ENCODE measurements around the gene FAM170B. TPM values are rescaled to one million over a fixed set of nuclear protein-coding genes. Genes with fewer than 3 reads are reported as not detected.

FAM170B gene
- total RNA-seq, 1 donor = not detected

DNA sequence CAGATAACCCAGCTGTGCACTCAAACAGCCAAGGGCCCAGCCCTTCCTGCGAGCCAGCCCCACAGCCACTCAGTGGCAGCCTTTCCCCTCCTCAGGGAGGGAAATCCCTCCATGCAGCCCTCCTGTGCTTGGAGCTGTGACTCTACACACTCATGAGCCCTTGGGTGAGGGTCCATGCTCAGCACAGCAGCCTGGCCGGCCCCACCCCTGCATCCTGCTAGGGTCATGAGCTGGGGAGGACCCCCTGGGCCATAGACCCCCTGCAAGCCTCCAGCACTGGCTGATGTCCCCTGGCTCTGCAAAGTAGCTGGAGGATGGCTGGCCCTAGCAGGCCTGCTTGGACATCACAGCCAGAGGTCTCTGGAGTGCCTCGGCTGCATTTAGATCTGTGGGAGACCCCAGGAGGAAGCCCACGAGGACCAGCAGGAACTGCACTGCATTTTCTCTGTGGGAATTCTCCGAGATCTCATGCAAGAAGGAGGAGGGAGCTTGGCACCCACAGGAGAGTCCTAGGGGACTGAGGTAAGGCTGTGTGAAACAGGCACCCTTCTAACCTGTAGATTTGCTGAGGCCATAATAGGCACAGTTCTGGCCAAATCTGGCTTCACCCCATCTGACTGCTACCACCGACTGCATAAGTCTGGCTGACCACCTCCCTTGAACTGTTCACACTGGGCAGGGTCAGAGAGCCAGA, 37.0 kb upstream of the FAM170B start:
- no peaks in the 10 kb centered on the region for H3K27me3 ChIP-seq (ENCODE audit: insufficient read depth, low read length)
- no peak overlapping the region for H3K4me2 ChIP-seq (ENCODE audit: insufficient read depth, low read length)
- no peak overlapping the region for H3K4me3 ChIP-seq (ENCODE audit: insufficient read depth, low read length)
- H2AFZ ChIP-seq (ENCODE audit: low read length) = no peak overlapping the region
- H3K9me3 ChIP-seq (ENCODE audit: low read depth, low read length) = no peaks in the 10 kb centered on the region
- no peaks in the 10 kb centered on the region for H4K20me1 ChIP-seq (ENCODE audit: insufficient read depth, low read length)
- no peak for TF ChIP-seq CTCF (IDR thresholded peaks at IDR 0.05; ENCODE audit: extremely low read depth, low read depth, low read length)
- no peaks in the 10 kb centered on the region for H3K36me3 ChIP-seq (ENCODE audit: insufficient read depth, low read length)
- H3K4me1 ChIP-seq (ENCODE audit: insufficient read depth, low read length) = no peaks in the 10 kb centered on the region
- H3K79me2 ChIP-seq (ENCODE audit: insufficient read depth, low read length) = no peaks in the 10 kb centered on the region
- peak; percentile 63 for DNase-seq (ENCODE audit: insufficient read length, low spot score, missing footprints)
- no peak overlapping the region for H3K27ac ChIP-seq (ENCODE audit: low read depth, low read length)

DNA sequence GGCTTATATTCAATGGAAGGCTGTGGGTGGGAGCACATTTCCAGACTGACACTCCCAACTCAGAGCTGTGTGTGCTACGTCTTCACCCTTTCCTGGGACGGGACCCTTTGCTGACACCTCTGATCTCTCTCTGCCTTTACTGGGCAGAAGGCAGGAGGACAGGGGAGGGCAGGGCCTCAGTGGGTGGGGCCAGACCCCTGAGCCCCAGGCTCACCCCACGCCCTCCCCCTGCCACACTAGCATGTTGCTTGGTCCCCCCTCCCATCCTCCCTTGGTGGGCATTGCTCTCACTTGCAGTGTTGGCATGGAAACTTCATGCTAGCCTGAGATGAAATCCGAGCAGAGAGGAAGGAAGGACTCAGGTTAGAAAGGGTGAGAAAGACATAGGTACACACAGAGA, 36.0 kb upstream of the FAM170B start:
- H2AFZ ChIP-seq (ENCODE audit: low read length) = no peak overlapping the region
- DNase-seq (ENCODE audit: insufficient read length, low spot score, missing footprints) = peak; percentile 65
- no peaks in the 10 kb centered on the region for H3K36me3 ChIP-seq (ENCODE audit: insufficient read depth, low read length)
- H3K4me3 ChIP-seq (ENCODE audit: insufficient read depth, low read length) = no peak overlapping the region
- no peak for TF ChIP-seq CTCF (IDR thresholded peaks at IDR 0.05; ENCODE audit: extremely low read depth, low read depth, low read length)
- H4K20me1 ChIP-seq (ENCODE audit: insufficient read depth, low read length) = no peaks in the 10 kb centered on the region
- H3K4me1 ChIP-seq (ENCODE audit: insufficient read depth, low read length) = no peaks in the 10 kb centered on the region
- H3K4me2 ChIP-seq (ENCODE audit: insufficient read depth, low read length) = no peak overlapping the region
- no peaks in the 10 kb centered on the region for H3K79me2 ChIP-seq (ENCODE audit: insufficient read depth, low read length)
- H3K9me3 ChIP-seq (ENCODE audit: low read depth, low read length) = no peaks in the 10 kb centered on the region
- H3K27ac ChIP-seq (ENCODE audit: low read depth, low read length) = no peak overlapping the region
- H3K27me3 ChIP-seq (ENCODE audit: insufficient read depth, low read length) = no peaks in the 10 kb centered on the region

DNA sequence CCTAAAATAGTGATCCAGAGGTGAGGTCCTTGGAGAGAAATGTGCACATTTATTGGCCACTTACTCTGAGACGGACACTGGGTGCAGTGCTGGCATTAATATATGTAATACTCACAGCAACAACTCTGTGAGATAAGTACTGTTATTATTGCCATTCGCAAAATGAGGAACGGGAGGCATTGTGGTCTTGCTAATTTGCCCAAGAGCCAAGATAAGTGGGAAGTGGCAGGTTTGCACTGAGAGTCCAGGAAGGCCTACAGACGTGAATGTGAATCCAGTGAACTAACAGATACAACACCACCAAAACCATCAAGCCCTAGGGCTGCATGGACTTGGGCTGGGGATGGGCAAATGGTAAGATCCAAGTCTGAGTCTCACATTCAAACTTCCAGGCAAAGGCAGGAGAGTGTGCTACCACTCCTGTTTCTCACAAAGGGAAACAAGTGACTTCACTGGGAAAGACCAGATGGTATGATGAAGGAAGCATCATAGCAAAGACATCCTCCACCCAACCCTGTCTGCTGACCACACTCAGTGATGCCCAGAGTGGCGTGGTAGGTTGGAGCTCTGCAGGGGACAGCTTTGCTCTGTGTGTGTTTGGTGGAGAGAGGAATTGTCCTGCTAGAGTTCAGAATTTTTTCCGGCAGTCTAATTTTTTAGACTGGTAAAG, 35.1 kb upstream of the FAM170B start:
- no peak for TF ChIP-seq CTCF (IDR thresholded peaks at IDR 0.05; ENCODE audit: extremely low read depth, low read depth, low read length)
- Histone ChIP-seq H3K4me3 (ENCODE audit: insufficient read depth, low read length) (no peak overlapping the region), H3K79me2 (ENCODE audit: insufficient read depth, low read length) (no peaks in the 10 kb centered on the region), H4K20me1 (ENCODE audit: insufficient read depth, low read length) (no peaks in the 10 kb centered on the region), H3K4me1 (ENCODE audit: insufficient read depth, low read length) (peaks cover 1% of the 10 kb centered on the region), H2AFZ (ENCODE audit: low read length) (no peak overlapping the region), H3K9me3 (ENCODE audit: low read depth, low read length) (no peaks in the 10 kb centered on the region), H3K27ac (ENCODE audit: low read depth, low read length) (no peak overlapping the region), H3K27me3 (ENCODE audit: insufficient read depth, low read length) (no peaks in the 10 kb centered on the region), H3K4me2 (ENCODE audit: insufficient read depth, low read length) (no peak overlapping the region), H3K36me3 (ENCODE audit: insufficient read depth, low read length) (no peaks in the 10 kb centered on the region)
- peak; percentile 85 for DNase-seq (ENCODE audit: insufficient read length, low spot score, missing footprints)

- Histone ChIP-seq H3K9me3 (ENCODE audit: low read depth, low read length) (no peaks in the 10 kb centered on the region), H3K27ac (ENCODE audit: low read depth, low read length) (no peak overlapping the region), H3K4me1 (ENCODE audit: insufficient read depth, low read length) (peaks cover 9% of the 10 kb centered on the region), H3K27me3 (ENCODE audit: insufficient read depth, low read length) (no peaks in the 10 kb centered on the region), H2AFZ (ENCODE audit: low read length) (no peak overlapping the region), H3K4me3 (ENCODE audit: insufficient read depth, low read length) (no peak overlapping the region), H3K36me3 (ENCODE audit: insufficient read depth, low read length) (no peaks in the 10 kb centered on the region), H4K20me1 (ENCODE audit: insufficient read depth, low read length) (no peaks in the 10 kb centered on the region), H3K4me2 (ENCODE audit: insufficient read depth, low read length) (no peak overlapping the region), H3K79me2 (ENCODE audit: insufficient read depth, low read length) (no peaks in the 10 kb centered on the region)
- TF ChIP-seq CTCF (IDR thresholded peaks at IDR 0.05; ENCODE audit: extremely low read depth, low read depth, low read length) = no peak
- DNase-seq (ENCODE audit: insufficient read length, low spot score, missing footprints) = no peak
These were observed 34.3 kb upstream of the FAM170B start for GRCh38 chr10:49168171-49168540.
